ENCODE data around the gene CYB561D2. TPM values are rescaled to one million over a fixed set of nuclear protein-coding genes. Genes with fewer than 3 reads are reported as not detected.

The CYB561D2 gene
- total RNA-seq, 4 donors from 2014 or later = 23.6 to 66.0 (median 43.6) TPM

DNA sequence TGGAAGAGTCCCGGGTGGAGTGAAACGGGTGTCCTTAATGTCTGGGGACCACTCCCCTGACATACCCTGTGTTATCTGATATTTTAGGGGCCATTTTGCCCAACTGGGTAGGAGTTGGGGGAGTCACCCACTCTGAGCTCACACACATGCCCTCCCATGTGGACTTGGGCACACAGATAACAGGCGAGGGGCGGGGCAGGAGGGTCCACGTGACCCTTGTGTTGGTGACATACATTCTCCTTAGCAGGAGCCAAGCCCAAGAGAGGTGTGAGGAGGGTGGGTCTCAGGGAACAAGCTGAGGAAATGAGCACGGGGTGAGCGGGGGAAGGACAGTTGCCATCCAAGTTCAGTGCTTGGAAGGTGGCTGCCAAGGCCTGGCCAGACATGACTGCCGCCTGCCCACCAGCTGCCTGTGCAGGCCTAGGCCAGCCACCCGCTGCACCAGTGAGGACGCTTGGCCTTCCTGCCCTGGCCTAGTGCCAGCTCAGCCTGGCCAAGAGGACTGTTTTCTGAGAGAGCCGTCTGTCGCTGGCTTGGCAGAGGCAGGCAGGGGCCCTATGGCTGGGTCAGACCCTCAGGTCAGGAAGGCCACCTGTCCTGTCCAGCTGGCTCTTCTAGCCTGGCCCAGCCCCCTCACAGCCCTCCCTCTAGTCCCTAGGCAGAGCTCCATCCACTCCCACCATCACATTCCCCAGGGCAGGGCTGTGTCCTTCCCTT lies 40.0 kb downstream of the CYB561D2 start:
- peaks cover 11 to 20% of the 10 kb centered on the region in 2 donors for H3K4me1 ChIP-seq
- intact Hi-C loops (cut with DNase I) = no loop called here
- H3K9me3 ChIP-seq = no peaks in the 10 kb centered on the region
- peak overlapping the region; percentile 52 to 76 (median 54) for H3K27ac ChIP-seq
- H3K27me3 ChIP-seq = no peaks in the 10 kb centered on the region
- peak; percentile 94 to 97 for DNase-seq
- no peak for TF ChIP-seq POLR2A (IDR thresholded peaks at IDR 0.05)
- TF ChIP-seq CTCF (IDR thresholded peaks at IDR 0.05) = no peak
- WGBS, 2 donors = 47 to 54% methylated on average over 10 to 11 of the region's 12 CpGs
- no peak overlapping the region for H3K4me3 ChIP-seq (replicated peaks in 1 of 3)
- H3K36me3 ChIP-seq = no peaks in the 10 kb centered on the region

GRCh38 chr3:50392101-50392715 lies 41.5 kb downstream of the CYB561D2 start:
- Histone ChIP-seq H3K9me3 (no peaks in the 10 kb centered on the region), H3K36me3 (no peaks in the 10 kb centered on the region), H3K4me1 (peaks cover 11 to 20% of the 10 kb centered on the region in 2 donors), H3K27ac (no peak overlapping the region), H3K27me3 (no peaks in the 10 kb centered on the region), H3K4me3 (replicated peaks in 1 of 3) (no peak overlapping the region)
- peak in 1 of 2 donors; percentile 49 for DNase-seq
- TF ChIP-seq CTCF (IDR thresholded peaks at IDR 0.05) (no peak), POLR2A (IDR thresholded peaks at IDR 0.05) (no peak)
- 56 to 79% methylated on average over 4 to 5 of the region's 5 CpGs for WGBS, 2 donors
- intact Hi-C loops (cut with DNase I) = no loop called here

DNA sequence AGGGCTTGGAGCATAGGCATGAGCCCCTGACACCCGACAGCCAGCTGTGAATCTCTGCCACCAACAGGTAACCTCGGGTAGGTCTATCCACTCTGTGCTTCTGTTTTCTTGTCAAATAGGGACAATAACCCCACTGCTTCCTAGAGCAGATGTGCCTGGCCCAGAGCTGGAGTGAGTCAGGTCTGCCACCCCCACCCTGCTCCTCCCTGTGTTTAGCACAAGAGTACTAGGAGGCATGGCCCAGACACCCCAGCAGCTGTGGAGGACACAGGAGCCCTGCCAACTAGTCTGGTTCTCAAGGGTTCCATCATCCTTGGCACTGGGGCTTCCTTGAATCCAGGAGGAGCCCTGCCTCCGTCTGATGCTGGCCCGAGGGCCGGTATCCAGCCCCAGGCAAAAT lies 42.4 kb downstream of the CYB561D2 start:
- H3K9me3 ChIP-seq = no peaks in the 10 kb centered on the region
- no peaks in the 10 kb centered on the region for H3K36me3 ChIP-seq
- intact Hi-C loops (cut with DNase I) = no loop called here
- no peak for DNase-seq
- H3K27ac ChIP-seq = no peak overlapping the region
- H3K4me3 ChIP-seq (replicated peaks in 1 of 3) = no peak overlapping the region
- WGBS, 2 donors = 79 to 90% methylated on average over 4 to 5 of the region's 5 CpGs
- TF ChIP-seq CTCF (IDR thresholded peaks at IDR 0.05) (no peak), POLR2A (IDR thresholded peaks at IDR 0.05) (no peak)
- peaks cover 11 to 20% of the 10 kb centered on the region in 2 donors for H3K4me1 ChIP-seq
- H3K27me3 ChIP-seq = no peaks in the 10 kb centered on the region

GRCh38 chr3:50395070-50395860 lies 44.6 kb downstream of the CYB561D2 start:
- no peaks in the 10 kb centered on the region for H3K9me3 ChIP-seq
- no peaks in the 10 kb centered on the region for H3K36me3 ChIP-seq
- TF ChIP-seq POLR2A (IDR thresholded peaks at IDR 0.05) (no peak), CTCF (IDR thresholded peaks at IDR 0.05) (no peak)
- WGBS, 2 donors = 83 to 86% methylated on average over 5 to 6 of the region's 10 CpGs
- no peaks in the 10 kb centered on the region for H3K27me3 ChIP-seq
- no peak overlapping the region for H3K27ac ChIP-seq
- intact Hi-C loops (cut with DNase I) = no loop called here
- peaks cover 11 to 19% of the 10 kb centered on the region in 2 donors for H3K4me1 ChIP-seq
- H3K4me3 ChIP-seq (replicated peaks in 1 of 3) = no peak overlapping the region
- no peak for DNase-seq

Data from thyroid gland (tissue), 4 donors.